ENCODE data around the gene SLAMF7.

Gene SLAMF7

GRCh38 chr1:160747717-160748116 is 8.7 kb downstream of the SLAMF7 start:
- peak; percentile 4 for DNase-seq

GRCh38 chr1:160748181-160748877 is 9.3 kb downstream of the SLAMF7 start:
- DNase-seq: peak; percentile 65

GRCh38 chr1:160748878-160749269 is 9.8 kb downstream of the SLAMF7 start:
- DNase-seq: peak; percentile 25

GRCh38 chr1:160750608-160751007 is 11.6 kb downstream of the SLAMF7 start:
- no peak for DNase-seq

GRCh38 chr1:160752406-160752805 is 13.4 kb downstream of the SLAMF7 start:
- DNase-seq: no peak

GRCh38 chr1:160752924-160753323 is 13.9 kb downstream of the SLAMF7 start:
- no peak for DNase-seq

- no peak for DNase-seq
These were observed 14.5 kb downstream of the SLAMF7 start for GRCh38 chr1:160753594-160753993.

- no peak for DNase-seq
These were observed 16.4 kb downstream of the SLAMF7 start for GRCh38 chr1:160755461-160755860.

GRCh38 chr1:160755911-160756848 is 17.1 kb downstream of the SLAMF7 start:
- no peak for DNase-seq

GRCh38 chr1:160756849-160757201 is 17.8 kb downstream of the SLAMF7 start:
- no peak for DNase-seq

- DNase-seq: no peak
These were observed 19.5 kb downstream of the SLAMF7 start for GRCh38 chr1:160758521-160758920.

- DNase-seq: no peak
These were observed 20.7 kb downstream of the SLAMF7 start for GRCh38 chr1:160759740-160760139.

- no peak for DNase-seq
These were observed 22.0 kb downstream of the SLAMF7 start for GRCh38 chr1:160761046-160761445.

- no peak for DNase-seq
These were observed 22.8 kb downstream of the SLAMF7 start for GRCh38 chr1:160761886-160762285.

GRCh38 chr1:160763993-160764392 is 24.9 kb downstream of the SLAMF7 start:
- no peak for DNase-seq

GRCh38 chr1:160767395-160768294 is 28.6 kb downstream of the SLAMF7 start:
- no peak for DNase-seq

GRCh38 chr1:160768295-160768657 is 29.2 kb downstream of the SLAMF7 start:
- peak; percentile 25 for DNase-seq

GRCh38 chr1:160772331-160772730 is 33.3 kb downstream of the SLAMF7 start:
- DNase-seq: no peak

GRCh38 chr1:160773093-160773492 is 34.0 kb downstream of the SLAMF7 start:
- no peak for DNase-seq

GRCh38 chr1:160774886-160775719 is 36.1 kb downstream of the SLAMF7 start:
- no peak for DNase-seq

GRCh38 chr1:160776178-160776577 is 37.1 kb downstream of the SLAMF7 start:
- no peak for DNase-seq

GRCh38 chr1:160777486-160778089 is 38.5 kb downstream of the SLAMF7 start:
- DNase-seq: peak; percentile 8
